ENCODE results near the gene NAV2.
"Not testable (repeated sequence)": the region's sequence is repeated elsewhere in the genome, so short reads cannot be mapped to it uniquely, and the experiment has no call there.

NAV2 gene

DNA sequence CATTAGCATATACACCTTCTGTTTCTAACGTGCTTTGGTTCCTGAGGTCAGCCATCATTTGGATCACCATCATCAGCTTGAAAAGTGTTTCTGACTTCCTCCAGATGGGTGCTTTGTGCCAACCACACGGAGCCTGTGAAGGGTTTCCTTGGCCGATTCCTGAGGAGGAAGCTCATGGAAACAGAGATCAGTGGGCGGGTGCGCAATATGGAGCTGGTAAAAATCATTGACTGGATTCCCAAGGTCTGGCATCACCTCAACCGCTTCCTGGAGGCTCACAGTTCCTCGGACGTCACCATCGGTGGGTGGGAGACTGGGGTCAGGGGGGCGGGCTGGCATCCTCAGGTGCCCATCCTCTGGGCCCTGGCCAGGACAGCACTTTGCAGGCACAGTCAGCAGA is 392.8 kb downstream of the NAV2 start:
- no peak for DNase-seq

GRCh38 chr11:20109731-20110445 is 397.3 kb downstream of the NAV2 start:
- no peak for DNase-seq

GRCh38 chr11:20110908-20111669 is 398.5 kb downstream of the NAV2 start:
- DNase-seq: peak; percentile 70

DNA sequence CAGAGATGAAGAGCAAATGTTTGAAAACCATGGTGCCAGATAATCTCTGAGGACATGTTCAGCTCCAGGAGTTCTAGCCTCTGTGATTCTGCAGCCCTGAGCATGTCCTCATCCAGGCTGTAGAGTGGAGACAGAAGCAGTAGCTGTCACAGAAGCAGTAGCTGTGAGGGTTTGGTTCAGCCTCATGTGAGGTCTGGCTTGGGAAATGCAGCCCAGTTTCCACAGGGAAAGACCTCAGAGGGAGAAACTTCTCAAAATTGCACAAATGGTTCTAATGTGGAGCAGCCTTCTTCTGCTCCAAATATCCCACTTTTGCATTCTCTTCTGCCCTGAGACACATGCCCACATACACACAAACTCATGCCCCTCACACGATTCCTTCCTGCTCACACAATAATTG is 399.2 kb downstream of the NAV2 start:
- DNase-seq: no peak

DNA sequence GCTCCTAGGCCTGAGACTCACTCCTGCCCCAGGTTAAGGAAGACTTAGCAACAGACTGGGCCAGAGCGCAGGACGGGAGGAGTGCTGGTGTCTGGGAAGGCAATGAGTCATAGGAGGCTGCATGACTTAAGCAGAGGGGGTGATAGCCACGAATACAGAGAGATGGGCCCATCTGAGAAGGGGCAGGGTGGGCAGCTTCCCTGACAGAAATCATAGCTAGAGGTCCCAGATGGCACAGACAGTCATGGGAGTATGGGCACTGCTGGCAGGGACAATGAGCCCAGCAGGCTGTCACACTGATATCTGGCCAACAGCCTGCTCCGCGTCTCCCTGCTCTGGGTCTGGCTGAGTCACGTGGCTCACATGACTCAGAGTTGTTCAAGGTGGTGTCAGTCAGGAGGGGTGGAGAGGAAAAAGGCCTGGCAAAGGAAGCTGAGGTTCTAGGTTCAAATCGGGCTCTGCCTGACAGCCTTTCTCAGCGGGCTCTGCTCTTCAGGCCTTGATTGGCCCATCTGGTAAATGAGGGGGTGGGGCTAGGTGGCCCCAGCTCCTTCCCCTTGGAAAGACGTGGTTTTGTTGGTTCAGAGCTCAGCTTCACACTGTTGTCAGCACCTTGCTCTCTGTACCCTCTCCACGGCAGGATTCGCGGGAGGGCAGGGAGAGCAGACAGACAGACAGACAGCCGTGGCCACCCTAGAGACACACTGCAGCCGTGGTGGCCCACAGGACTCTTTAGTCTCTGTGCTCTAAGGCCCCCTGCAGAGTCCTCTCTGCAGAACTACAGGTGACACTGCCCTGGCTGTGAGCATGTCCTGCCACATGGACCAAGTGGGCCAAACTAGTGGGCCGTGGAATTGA is 399.9 kb downstream of the NAV2 start:
- no peak for DNase-seq

DNA sequence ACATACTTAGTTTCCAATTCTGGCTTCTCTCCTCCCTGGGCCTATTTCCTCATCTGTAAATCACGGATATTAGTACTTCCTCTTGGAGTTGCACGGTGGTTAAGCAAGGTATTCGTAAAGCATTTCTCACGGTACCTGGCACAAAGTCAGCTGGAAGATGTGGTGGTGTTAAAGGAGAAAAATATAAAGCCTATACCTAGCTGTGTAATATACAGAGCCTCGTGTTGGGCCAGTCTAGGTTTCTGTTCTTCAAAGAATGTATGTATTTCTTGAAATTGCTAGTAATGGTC is 400.5 kb downstream of the NAV2 start:
- no peak for DNase-seq

GRCh38 chr11:20114588-20114987 is 402.0 kb downstream of the NAV2 start:
- no peak for DNase-seq

DNA sequence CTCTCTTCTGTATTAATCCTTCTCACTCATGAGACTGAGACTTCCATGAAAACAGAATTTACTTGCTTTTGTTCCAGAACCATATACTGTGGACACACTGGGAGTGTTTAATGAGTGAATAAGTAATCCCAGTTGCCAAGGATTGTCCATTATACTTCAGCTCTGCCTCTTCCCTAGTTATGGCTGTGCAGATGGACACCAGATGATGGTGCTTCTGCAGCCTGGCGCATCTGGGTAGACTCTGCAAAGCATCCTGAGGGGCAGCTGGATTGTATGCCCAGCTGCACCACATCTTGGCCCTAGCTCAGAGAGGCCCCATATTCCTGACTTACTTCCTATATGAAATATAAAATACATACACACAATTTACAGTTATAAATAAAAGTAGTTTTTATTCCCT is 404.2 kb downstream of the NAV2 start:
- no peak for DNase-seq

DNA sequence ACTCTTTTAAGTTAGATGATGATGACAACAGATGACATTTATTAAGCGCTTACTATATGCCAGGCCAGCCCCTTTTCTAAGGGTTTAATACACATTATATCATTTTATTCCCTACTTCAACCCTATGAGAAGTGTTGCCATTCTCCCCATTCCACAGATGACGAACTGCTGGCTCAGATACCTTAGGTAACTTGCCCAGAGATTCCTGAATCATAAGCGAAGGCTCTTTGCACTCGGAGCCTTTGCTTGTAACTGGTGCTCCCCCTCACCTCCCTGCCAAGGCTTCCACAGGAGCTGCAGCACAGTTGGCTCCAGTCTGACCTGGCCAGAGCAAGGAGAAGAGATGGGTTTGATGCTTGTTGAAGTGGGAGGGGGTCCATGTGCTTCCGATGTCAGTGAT is 404.7 kb downstream of the NAV2 start:
- DNase-seq: no peak

DNA sequence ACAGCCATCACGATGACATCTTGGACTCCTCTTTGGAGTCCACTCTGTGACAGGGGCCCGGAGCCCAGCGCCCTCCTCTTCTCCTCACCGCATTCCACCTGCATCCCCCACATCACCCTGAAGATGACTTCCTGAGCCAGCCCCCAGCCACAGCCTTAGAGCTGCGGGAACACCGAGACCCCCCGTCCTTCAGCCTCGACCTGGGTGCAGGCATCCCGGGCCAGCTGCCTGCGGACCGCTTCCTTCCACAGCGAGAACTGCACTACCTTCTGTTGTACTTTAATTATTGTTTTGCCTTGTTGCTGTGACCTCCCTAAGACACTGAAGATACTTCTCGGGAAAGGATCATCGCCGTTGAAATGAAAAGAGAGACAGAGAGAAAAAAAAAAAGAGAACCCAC is 405.6 kb downstream of the NAV2 start:
- DNase-seq: no peak

DNA sequence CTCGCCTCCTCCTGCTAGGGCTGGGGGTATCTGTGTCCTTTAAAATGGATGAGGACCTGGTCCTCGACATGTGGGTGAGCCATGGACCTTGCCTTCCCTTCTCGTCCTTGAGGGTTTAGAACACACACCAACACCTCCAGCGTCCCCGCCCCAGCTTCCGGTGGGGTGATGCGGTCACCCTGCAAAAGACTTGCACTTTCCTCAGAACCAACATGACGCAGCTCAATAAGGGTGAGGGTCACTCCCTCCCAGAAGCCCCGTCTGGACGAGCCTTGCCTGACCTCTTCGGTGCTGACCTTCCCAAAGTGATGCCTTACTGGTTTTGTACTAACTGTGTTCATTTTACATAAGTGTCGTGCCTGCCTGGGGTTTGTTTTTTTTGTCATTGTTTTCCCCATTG is 406.7 kb downstream of the NAV2 start:
- DNase-seq: no peak

GRCh38 chr11:20120134-20120925 is 407.7 kb downstream of the NAV2 start:
- DNase-seq: no peak

DNA sequence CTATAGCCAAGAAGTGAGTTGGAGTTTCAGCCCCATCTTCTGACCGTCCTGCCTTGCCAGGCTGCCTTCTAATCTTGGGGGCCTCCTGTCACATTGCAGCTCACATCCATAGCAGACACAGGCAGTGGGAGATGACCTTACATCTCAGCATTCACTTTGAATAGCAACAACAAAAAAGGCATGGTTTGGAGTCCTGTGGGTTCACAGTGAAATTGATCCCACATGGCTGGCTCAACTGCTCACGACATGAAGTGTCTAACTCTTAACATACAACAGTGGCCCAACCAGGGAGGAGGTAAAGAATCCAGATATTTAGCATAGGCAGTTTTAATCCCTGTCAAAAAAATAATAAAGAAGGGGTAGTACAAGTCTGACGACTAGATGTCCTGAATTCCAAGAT is 409.5 kb downstream of the NAV2 start:
- DNase-seq: no peak

GRCh38 chr11:20125927-20126326 is 413.3 kb downstream of the NAV2 start:
- no peak for DNase-seq

GRCh38 chr11:20126724-20127123 is 414.1 kb downstream of the NAV2 start:
- no peak for DNase-seq

GRCh38 chr11:20127671-20128527 is 415.3 kb downstream of the NAV2 start:
- DNase-seq: peak; percentile 30

DNA sequence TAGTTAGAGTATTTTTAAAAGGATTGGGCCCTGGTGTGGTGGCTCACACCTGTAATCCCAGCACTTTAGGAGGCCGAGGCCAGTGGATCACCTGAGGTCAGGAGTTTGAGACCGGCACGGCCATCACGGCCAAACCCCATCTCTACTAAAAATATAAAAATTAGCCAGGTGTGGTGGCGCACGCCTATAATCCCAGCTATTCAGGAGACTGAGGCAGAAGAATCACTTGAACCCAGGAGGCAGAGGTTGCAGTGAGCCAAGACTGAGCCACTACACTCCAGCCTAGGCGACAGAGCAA is 415.8 kb downstream of the NAV2 start:
- not testable (repeated sequence) for DNase-seq

DNA sequence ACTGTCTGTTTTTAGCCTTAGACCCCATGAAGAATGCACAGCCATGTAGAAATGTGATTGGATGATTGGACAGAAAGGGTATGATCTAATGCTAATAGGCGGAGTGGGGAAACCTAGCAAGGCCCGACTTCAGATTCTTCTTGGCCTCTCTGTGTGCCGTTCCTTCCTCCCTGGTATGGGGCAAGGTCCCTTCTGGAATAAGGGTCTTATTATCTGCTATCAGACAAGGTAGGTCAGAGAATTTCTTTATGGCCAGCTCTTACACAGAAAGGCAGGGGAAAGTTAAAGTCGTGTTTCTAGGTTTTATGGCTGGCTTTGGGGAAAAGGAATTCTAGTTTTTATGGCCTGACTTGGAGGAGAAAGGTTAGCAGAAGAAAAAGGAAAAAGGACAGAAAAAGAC is 417.0 kb downstream of the NAV2 start:
- no peak for DNase-seq

GRCh38 chr11:20131788-20132666 is 419.4 kb downstream of the NAV2 start:
- DNase-seq: peak; percentile 40

DNA sequence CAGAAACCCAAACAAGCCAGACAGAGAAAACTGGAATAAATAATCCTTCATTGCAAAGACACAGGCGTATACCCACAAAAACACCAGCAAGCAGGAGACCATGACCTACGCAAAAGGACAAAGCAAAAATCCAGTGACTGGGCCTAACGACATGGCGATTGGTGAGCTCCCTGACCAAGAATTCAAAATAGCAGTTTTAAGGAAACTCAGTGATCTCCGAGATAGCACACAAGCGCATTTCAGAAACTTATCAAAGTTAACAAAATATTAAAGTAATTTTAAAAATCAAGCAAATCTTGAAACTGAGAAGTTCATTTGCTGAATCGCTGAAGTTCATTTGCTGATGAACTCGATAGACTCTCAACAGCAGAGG is 420.0 kb downstream of the NAV2 start:
- DNase-seq: no peak

DNA sequence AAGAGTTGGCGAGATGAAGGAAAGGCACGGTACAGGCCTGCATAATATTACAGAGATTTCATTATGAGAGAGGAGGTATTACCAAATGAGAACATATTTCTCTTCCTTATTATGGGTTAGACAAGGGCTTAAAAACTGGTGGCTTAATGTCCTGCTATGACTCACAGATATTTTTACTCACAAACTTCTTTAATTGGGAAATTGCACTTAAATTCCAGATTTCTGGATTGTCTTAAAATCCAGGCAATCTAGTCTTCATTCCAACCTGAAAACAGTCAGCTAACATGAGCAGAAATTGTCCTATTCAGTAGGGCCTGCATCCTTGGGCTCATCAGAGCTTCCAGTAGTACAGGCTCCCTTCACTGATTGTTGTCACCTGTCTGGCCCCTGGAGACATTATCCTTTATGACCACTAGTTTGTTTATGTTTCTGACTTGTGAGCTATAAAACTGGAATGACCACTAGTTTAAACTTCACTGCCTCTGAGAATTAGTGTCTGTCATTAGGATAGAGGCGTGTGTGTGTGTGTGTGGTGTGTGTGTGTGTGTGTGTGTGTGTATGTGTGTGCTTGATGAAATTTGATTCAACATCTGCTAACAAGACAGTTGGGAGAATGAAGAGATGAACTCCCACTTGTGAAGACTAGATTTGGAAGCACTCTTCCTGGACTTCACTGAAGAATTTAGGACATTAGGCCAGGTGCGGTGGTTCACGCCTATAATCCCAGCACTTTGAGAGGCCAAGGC is 422.5 kb downstream of the NAV2 start:
- DNase-seq: no peak
